Fibroblast of skin of left biceps (primary cell): ENCODE data around the gene MSANTD2.

Experiments used
- DNase-seq, 2 experiments: peaks; one replicate each; pipeline ENCODE4 v3.0.0-alpha.2; 2013; ENCODE audit warnings: low read depth in 2 of 2

Gene MSANTD2

DNA sequence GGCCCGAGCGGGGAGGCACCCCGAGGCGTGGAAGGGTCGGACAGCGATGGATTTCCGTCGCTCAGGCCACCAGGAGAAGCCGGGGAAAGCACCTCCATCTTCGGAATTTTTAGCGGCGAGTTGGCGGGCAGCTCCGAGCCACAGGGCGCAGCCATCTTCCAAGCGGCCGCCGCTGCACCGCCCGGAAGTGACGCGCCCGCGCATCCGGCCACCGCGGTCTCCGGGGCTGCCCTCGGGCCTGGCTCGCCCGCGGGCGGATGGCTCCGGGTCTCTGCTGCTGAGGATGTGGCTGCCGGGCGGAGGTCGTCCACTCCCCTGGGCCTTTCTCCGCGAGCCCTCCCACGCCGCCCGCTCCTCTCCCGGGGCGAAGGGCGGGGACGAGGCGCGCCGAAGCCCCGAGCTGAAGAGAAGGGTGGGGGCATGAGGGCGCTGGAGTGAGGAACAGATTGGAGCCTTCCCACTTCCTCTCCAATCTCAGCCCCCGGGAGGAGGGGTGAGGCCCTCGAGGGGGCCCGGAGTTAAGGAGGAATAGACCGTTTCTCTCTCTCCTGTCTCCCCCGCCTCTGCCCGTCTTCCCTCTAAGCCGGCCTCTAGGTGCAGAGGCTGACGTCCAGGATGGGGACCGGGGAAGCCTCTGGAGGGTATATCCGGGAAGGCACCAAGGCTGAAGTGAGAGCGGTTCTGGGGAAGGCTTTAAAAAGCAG lies at the start of gene MSANTD2:
Gene MSANTD2 (minus strand): TSS at position 181 of the 704 bp plus-strand sequence. CDS start 26 bp downstream, at position 155.
- DNase-seq = peak; percentile 55 to 60

DNA sequence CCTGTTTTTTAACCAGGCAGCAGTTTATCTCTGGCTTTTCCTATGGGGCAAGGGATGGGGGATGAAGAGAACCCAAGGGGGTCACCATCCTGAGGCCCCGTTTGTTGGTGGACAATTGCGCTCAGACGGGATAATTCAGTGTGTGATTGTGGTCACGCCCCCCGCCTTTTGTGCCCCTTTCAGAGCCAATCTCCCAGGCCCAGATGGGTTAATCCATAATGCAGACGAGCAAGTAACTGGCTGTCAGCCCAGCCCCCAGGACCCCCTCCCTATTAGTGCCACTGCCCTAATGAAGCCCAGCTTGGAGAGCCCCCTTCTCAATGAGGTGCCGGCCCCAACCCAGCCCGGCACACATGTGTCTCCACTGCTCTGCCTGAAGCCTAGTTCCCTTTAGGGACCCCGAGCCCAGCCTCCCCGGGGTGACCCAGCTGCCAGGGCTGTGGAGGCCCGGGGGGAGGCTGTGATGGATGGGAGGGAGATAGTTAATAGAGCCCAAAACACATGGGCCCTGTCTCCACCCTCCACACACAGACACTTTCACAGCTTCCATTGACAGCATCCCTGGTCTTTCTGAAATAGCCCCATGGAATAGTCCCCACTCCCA lies 46.0 kb upstream of the MSANTD2 start:
- DNase-seq = no peak

DNA sequence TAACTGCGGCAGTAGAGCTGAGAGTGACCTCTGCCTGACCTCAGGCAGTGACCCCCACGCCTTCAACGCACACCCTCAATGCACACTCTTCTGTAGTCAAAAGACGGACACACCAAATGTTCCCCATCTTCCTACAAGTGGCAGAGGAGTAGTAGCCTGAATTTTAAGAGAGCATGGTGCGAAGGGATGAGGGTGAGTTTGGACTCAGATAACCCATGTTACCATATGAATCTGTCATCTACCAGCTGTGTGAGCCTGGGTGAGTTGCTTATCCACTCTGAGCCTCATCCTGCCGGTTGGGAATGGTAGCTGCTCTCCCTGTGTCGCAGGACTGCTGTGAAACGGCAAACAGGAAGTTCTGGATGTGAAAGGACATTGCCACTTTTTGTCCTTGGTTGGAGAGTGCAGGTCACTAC lies 44.5 kb upstream of the MSANTD2 start:
- DNase-seq = no peak

DNA sequence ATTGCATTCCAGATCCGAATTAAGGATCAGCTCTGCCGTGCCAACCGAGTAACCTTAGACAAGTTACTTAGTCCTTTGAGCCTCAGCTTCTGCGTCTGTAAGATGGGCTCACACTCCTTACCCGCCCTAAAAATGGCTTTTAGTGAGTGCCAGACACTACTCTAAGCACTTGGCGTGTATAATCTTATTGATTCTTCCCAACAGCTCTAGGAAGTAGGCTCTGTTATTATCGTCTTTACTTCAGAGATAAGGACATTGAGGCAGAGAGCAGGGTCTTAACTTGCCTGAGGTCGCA lies 43.4 kb upstream of the MSANTD2 start:
- DNase-seq = no peak

DNA sequence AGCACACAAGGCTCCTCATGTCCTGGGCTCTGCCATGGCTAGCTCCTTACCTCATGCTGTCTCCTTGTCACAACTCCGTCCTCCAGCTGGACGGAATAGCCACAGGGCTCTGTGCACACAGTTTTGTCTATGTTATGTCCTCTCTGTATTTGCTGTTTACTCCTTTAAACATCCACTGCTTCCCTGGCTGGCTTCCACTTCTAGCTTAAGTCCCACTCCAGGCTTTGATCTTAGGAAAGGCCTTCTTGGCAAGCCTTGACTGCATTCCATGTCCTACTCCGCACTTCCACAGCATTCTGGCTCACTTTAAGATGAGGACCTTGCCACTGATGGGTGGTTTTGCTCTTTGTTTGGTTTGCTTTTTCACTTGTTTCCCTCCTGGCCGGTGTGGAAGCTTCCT lies 42.1 kb upstream of the MSANTD2 start:
- no peak for DNase-seq

DNA sequence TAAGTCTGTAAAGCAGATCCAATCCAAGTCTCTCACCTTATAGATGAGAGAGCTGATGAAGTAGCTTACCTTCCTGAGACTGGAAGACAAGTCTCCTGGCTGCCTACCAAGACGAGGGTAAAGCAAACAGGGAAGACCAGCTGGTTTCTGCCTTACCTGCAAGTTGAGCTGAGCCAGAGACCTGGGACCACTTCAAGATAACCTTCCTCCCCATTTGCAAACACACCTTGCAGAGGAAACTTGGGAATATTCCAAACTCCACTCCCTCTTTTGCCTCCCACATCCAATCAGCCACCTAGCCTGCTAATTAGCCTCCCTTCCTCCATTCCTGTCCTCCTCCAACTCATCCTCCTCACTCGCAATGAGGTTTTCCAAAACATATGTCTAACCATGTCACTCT lies 41.6 kb upstream of the MSANTD2 start:
- no peak for DNase-seq

DNA sequence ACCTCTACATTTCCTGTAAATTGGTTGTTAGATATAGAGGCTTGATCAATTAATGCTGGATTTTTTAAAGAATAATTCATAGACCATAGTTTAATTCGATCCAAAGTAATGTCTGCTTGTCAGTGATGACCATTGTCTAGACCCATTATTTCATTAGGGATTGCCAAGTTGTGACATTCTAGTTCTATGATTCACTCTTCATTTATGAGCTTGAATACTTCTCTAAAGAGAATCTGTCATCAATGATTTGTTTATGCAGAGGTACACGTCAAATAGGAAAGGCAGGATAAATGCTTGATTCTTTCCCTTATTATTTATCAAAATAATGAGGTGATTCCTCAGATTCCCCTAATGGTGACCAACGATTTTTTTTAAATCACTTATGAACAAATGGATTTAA lies 41.0 kb upstream of the MSANTD2 start:
- no peak for DNase-seq

DNA sequence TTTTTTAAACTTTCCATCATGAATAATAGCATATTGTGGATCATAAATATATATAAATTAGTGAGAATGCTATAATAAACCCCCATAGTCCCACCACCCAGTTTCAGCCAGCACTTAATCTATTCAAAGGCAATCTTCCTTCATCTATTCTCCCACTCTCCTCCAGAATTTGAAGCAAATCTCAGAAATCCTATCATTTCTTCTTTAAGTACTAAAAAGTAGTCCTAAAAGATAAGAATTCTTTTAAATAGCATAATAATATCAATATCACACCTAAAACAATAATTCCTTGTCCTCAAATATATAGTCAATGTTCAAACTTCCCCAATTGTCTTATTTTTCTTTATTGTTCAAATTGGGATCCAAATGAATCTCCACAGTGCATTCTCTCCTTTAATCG lies 40.5 kb upstream of the MSANTD2 start:
- no peak for DNase-seq

DNA sequence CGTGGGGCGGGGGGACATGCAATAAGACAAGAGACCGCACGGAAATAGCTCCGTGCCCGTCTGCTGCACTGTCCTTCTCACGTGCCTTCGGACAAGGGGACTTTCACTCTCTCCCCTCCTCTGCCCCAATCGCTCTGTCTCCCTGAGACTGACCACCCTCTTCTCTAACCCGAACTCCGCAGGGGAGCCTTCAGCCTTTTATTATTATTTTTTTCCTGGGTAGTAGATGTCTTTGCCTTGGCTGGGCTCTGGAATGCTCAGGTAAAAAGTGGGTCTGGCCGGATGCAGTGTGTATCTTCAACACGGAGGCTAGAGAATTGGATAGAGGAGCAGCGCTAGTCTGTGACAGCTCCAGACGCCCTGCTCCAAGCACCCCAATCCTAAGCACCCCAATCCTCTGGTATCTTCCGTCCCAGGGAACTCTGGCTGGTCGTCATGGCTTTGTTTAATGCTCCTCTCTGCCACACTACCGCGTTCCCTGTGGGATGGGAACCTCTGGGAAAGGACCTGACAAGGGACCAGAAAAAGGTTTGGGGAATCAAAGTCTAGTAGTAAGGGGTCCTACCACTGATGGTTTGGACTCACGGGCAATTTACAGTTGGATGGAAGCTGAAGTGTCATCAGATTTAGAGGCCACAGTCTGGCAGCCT lies 39.9 kb upstream of the MSANTD2 start:
- DNase-seq = no peak

DNA sequence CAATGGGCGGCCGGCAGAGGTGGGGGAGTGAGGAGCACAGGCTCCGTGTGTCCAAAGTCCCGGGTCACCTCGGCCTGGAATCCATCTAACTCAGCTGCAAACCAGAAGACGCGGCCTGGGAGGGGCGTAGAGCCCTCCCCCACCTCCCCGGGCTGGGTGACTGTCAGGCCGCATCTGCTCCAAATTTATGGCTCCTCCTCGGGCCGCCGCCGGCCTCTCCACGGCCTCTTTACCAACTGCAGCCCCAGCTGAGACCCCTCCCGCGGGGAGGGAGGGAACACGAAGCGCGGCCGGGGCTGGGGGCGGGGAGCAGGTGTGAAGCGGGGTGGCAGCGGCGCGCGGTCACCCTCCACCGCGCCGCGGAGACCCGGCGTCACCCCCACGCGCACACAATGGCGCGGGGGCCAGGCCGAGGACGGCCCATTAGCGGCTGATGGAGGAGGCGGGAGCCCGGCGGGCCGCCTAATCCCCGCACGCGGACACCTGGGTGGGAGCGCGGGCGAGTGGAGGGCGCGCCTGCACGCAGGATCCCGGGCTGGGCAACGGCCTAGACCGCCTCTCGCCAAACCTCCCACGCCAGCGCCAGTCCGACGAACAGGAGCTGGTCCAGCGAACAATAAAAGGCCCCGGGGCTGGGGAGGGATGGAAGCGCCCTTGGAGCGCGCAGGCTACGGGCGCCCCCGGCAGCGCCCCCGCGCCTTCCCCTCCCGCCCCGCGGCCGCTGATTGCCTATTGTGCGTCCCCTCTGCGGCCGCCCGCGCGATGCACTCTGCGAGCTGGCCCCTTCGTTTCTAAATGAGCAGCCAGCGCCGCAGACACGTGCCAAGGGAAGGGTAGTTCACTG lies 39.1 kb upstream of the MSANTD2 start:
- DNase-seq = no peak

DNA sequence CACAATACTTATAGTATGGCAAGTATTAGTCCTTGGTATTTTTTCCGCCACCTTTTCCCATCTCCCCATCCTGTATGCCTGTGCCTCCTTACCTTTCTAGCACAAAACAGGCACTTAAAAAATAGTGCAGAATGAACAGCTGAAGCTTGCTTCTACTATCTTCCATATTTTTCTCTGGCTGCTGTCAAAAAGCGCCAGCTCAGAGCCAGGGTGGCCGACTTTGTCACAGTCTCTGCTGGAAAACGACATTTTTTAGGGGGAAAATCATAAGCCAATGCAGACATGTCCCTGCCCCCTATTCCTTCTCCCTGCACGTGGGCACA lies 38.6 kb upstream of the MSANTD2 start:
- DNase-seq = no peak

DNA sequence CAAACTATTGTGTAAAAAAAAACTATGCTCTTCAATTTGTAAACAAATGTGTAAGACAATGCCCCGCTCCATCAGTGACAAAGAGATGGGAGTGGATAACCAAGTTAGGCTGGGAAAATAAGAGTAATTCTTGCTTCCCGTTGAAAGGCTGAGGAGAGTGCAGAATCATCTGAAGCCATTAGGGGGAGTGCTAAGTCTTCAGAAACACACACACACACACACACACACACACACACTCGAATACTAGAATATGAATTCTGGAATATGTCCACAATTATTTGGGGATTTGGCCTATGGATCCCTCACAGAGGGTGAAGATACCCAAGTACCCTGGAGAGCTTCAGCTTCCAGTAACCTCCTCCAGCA lies 37.3 kb upstream of the MSANTD2 start:
- DNase-seq = peak; percentile 55 to 69

DNA sequence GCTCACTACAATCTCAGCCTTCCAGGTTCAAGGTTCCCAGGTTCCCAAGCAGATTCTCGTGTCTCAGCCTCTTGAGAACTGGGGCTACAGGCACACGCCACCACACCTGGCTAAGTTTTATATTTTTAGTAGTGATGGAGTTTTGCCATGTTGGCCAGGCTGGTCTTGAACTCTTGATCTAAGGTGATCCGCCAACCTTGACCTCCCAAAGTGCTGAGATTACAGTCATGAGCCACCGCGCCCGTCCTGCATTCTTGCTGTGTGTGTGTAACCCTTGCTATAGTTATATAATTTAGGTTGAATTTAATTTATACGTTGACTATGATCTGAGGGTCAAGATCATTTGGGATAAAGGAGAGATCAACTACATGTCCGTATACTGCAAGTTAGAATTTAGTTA lies 35.7 kb upstream of the MSANTD2 start:
- DNase-seq = no peak

DNA sequence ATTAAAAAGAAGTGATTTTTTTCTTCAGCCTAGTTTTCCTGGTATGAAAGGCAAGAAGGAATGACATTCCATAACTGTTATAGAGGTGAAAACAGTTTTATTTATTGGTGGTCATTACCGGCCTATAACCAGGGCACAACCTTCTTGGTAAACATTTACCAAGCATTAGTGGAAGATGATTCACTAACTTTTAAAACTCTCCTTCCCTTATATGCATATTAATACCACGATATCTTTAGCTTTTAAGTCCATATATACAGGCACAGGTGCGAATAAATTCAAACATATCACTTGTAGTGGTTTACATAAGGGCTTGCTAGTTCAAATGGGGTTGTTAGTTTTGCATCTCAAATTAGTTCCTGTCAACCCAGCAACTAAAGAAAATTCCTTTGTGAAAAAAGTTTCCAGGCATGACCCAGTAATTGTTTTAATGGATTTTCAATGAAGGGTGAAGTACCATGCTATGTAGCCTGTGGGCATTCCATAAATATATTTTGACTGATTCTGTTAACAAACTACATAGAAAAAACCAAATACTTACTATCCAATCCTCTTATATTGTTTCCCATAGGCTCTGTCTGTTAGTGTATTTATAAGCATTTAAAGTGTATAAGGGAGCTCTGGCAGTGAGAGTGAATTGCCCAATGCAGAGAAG lies 34.4 kb upstream of the MSANTD2 start:
- DNase-seq = no peak

DNA sequence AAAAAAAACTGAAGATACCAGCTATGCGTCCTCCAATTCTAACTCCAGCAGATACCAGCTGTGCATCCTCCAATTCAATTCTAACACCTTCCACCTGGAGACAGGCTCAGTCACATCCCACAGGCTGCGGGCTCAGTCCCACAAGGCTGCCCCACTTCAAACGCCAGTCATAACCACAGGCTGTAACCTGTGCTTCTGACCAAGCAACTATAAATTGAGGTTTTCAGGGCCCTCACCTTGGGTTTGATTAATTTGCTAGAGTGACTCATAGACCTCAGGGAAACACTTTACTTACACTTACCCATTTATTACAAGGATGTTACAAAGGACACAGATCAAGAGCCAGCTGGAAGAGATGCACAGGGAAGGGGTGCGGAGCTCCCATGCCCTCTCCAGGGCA lies 32.4 kb upstream of the MSANTD2 start:
- DNase-seq = no peak

DNA sequence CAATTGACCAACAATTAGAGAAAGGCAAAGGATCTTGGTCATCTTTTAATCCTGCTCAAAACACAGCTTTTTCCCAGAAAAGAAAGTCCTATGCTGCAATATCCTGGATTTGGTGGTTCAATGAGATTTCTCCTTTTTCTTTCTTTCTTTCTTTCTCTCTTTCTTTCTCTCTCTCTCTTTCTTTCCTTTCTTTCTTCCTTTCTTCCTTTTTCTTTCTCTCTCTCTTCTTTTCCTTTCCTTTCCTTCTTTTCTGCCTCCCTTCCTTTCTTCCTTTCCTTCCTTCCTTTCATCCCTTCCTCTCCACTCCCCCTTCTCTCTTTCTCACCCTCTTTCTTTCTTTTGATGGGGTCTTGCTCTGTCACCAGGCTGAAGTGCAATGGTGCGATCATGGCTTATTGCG lies 31.7 kb upstream of the MSANTD2 start:
- DNase-seq = no peak

DNA sequence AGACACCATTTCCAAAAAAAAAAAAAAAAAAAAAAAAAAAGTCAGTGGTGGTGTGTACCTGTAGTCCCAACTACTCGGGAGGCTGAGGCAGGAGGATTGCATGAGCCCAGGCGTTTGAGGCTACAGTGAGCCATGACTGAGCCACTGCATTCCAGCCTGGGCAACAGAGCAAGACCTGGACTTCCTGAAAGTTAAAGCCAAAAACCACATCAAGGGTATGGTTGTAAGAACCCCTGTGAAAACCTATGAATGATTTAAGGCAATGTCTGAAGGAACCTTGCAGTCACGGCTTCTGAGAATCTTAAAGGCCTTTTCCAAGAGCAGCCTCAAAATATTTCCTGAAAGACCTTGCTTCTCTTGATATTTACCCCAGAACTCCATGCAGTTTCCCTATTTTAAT lies 30.5 kb upstream of the MSANTD2 start:
- no peak for DNase-seq

DNA sequence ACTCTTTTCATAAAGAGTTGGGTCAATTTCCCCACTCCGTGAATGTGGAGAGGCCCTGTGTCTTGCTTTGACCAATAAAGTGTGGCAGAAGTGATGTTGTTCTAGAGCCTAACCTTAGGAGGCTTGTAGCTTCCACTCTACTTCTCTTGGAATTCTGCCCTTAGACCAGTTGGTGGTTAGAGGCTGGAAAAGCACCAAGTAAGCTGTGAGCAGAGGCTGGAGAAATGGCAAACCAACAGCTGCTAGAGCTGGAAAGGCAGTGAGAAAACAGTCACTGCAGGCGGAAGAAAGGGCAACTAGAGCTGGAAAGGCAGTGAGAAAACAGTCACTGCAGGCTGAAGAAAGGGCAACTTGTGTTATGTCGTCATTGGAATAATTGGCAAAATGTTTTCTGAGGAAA lies 29.8 kb upstream of the MSANTD2 start:
- DNase-seq = no peak

DNA sequence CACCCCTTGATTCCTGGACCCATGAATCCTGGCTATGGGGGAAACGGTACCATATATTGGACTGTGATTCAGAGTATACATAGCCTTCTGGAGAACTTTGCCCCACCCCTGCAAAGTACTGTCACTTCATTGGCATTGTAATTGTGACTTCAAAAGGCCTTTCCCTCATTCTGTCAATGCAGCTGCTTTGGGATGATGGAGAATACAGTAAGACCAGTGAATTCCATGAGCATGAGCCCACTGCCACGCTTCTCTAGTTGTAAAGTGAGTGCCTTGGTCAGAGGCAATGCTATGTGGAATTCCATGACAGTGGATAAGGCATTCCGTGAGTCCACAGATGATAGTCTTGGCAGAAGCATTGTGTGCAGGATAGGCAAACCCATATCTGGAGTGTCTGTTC lies 25.7 kb upstream of the MSANTD2 start:
- no peak for DNase-seq

DNA sequence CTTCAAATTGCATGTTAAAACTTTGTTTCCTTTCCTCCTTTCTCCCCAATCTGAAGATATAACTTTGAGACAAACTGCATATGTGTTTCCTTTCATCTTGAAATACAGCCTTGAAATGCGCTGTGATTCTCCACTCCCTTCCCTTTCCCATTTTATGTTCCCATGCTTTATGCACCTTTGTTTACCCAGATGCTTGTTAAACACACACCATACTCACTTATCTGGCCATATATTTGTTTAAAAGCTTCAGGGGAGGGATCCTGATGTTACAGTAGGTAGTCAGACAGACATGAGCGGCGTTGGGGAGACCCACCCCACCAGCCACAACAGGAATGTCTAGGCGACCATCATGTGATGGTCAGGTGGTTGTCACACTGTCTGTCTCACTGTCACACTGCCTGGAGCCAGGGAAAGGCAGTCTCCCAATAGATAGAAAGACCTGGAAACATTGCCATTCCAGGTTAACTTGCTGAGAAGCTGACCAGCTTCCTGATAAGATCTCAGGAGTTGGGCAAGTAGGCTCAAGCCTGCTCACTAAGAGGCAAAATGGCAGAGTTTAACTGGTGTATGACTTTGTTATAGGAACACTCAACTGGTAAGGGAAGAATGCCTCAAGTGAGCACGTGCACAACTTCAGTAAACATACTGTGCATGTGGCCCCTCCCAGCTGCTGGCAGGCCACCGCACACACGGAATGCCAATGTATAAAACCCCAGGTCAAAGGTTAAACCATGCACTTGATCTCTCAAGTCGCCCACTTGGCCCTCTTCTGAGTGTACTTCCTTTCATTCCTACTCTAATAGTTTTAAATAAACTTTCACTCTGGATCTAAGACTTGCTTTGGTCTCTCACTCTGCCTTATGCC lies 23.5 kb upstream of the MSANTD2 start:
- DNase-seq = no peak

DNA sequence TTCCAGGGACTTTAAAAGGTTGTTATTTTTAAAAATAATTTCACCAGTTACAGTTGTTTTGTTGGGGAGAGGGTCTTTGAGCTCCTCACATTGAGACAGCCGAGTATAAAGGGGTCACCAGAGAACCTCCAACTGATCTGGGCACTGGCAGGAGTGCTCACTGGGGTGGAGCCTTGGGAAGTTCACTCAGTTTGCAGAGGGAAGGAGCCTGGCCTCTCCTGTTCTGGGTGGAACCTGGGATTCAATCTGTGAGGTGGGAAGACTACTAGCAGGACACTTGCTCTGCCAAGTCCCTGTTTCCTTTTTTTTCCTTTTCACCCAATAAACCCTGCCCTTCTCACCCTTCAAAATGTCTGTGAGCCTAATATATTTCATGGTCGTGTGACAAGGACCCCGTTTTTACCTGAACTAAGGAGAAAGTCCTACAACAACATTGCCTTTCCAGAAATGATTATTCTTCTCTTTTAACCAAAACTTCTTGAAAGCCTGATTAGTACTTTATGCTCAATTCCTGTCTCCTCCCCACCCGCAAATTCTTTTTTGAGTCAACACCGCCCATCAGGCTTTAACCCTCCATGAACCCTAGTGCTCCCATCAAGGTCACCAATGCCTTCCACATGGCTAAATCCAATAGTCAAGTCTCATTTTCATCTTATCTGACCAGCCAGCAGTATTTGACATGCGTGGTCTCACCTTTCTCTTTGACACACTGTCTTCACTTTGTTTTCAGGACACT lies 22.0 kb upstream of the MSANTD2 start:
- DNase-seq = no peak
